H1 (cell line): Measurements from ENCODE around the gene MLN. TPM values are rescaled to one million over a fixed set of nuclear protein-coding genes. Genes with fewer than 3 reads are reported as not detected.

Source experiments
- CTCF ChIA-PET: fragments of 300-600 bp; sonication (Branson Sonifier 250); formaldehyde crosslinking; loops from one replicate; lab custom pipeline; 2021; ENCODE audit not compliant: partially characterized antibody; lab: Charles Lee
- POLR2A ChIA-PET: fragments of 300-600 bp; sonication (Branson Sonifier 250); formaldehyde crosslinking; loops from one replicate; lab custom pipeline; 2021; ENCODE audit warnings: inconsistent platforms; ENCODE audit not compliant: partially characterized antibody; lab: Charles Lee
- DNase-seq, 2 experiments: peaks; one replicate each; pipeline versions ENCODE4 v3.0.0 to v3.0.0-alpha.2; 2010 to 2022; ENCODE audit warnings: low spot score in 2 of 2, low read depth in 1 of 2, mixed read lengths in 1 of 2
- FAIRE-seq: peaks from 2 replicates; lab custom pipeline; 2011; peaks lifted over from hg19 to GRCh38; lab: Jason Lieb, UNC
- H2AFZ ChIP-seq: 2 replicates; pipeline ENCODE4 v1.8.1; 2012; ENCODE audit warnings: low read length, inconsistent platforms
- H2AK5ac ChIP-seq: 2 replicates; pipeline ENCODE4 v1.6.1; 2013; ENCODE audit warnings: low read depth, low read length
- H2BK120ac ChIP-seq: replicated peaks from 2 replicates; pipeline ENCODE3; 2013; ENCODE audit warnings: low read depth, low read length, inconsistent platforms
- H2BK12ac ChIP-seq: 2 replicates; pipeline ENCODE4 v1.6.1; 2013; ENCODE audit warnings: low read depth, low read length
- H2BK15ac ChIP-seq: 2 replicates; pipeline ENCODE4 v1.6.1; 2013; ENCODE audit warnings: low read length
- H2BK20ac ChIP-seq: 2 replicates; pipeline ENCODE4 v1.6.1; 2013; ENCODE audit warnings: low read length
- H2BK5ac ChIP-seq: 2 replicates; pipeline ENCODE4 v1.6.1; 2013; ENCODE audit warnings: low read depth, low read length
- H3K14ac ChIP-seq: 2 replicates; pipeline ENCODE4 v1.6.1; 2013; ENCODE audit warnings: inconsistent platforms; ENCODE audit not compliant: insufficient read length
- H3K18ac ChIP-seq: 2 replicates; pipeline ENCODE4 v1.6.1; 2013; ENCODE audit warnings: low read length; ENCODE audit errors: extremely low read depth
- H3K23ac ChIP-seq: 2 replicates; pipeline ENCODE4 v1.6.1; 2013; ENCODE audit warnings: inconsistent platforms; ENCODE audit not compliant: insufficient read length
- H3K23me2 ChIP-seq: 2 replicates; pipeline ENCODE4 v1.6.1; 2013; ENCODE audit warnings: low read depth, low read length
- H3K27ac ChIP-seq: 2 replicates; pipeline ENCODE4 v1.6.1; 2011; ENCODE audit warnings: low read depth, low read length, inconsistent platforms
- H3K27me3 ChIP-seq, 4 experiments: replicated peaks in 1 of 4; 1 replicate in 1 of 4; 2 replicates in 3 of 4; pipeline versions ENCODE4 v1.6.1 to v1.8.1; 2011 to 2013; ENCODE audit warnings: low read length in 3 of 4, mild to moderate bottlenecking in 3 of 4, inconsistent platforms in 2 of 4, mixed read lengths in 2 of 4, moderate library complexity in 1 of 4; ENCODE audit not compliant: control insufficient read depth in 3 of 4, insufficient read depth in 3 of 4; ENCODE audit errors: extremely low read depth in 1 of 4
- H3K36me3 ChIP-seq, 4 experiments: 2 replicates each; pipeline versions ENCODE4 v1.6.1 to v1.8.1; 2011 to 2013; ENCODE audit warnings: mild to moderate bottlenecking in 4 of 4, low read length in 3 of 4, moderate library complexity in 2 of 4, control low read depth in 1 of 4, inconsistent platforms in 1 of 4; ENCODE audit not compliant: insufficient read depth in 4 of 4, control insufficient read depth in 2 of 4
- H3K4ac ChIP-seq: replicated peaks from 2 replicates; pipeline ENCODE3; 2013; ENCODE audit warnings: low read length, low read depth, mixed read lengths, inconsistent platforms; ENCODE audit not compliant: insufficient read length
- H3K4me1 ChIP-seq, 4 experiments: replicated peaks in 1 of 4; 1 replicate in 1 of 4; 2 replicates in 3 of 4; pipeline versions ENCODE4 v1.6.1 to v1.8.1; 2011 to 2013; ENCODE audit warnings: low read length in 3 of 4, inconsistent platforms in 2 of 4, mixed read lengths in 1 of 4; ENCODE audit not compliant: insufficient read depth in 4 of 4, control insufficient read depth in 3 of 4
- H3K4me2 ChIP-seq, 2 experiments: 2 replicates each; pipeline versions ENCODE4 v1.6.1 to v1.8.1; 2011 to 2013; ENCODE audit warnings: low read depth in 2 of 2, low read length in 2 of 2, control low read depth in 1 of 2, inconsistent platforms in 1 of 2, mild to moderate bottlenecking in 1 of 2; ENCODE audit not compliant: insufficient read depth in 1 of 2
- H3K4me3 ChIP-seq, 4 experiments: fragments of 200-600, 300-600 bp in 1 of 4; sonication (generic), shearing (Covaris generic), sonication (Bioruptor Twin) in 1 of 4; 2 replicates each; pipeline versions ENCODE4 v1.5.1 to v1.8.1; 2011 to 2016; ENCODE audit warnings: low read length in 4 of 4, low read depth in 3 of 4, control low read depth in 2 of 4, inconsistent platforms in 2 of 4, mild to moderate bottlenecking in 2 of 4, mixed read lengths in 1 of 4, moderate library complexity in 1 of 4; ENCODE audit not compliant: insufficient read depth in 2 of 4; ENCODE audit errors: extremely low read depth in 1 of 4
- H3K56ac ChIP-seq: replicated peaks from 2 replicates; pipeline ENCODE3; 2013; ENCODE audit warnings: low read depth, mild to moderate bottlenecking, mixed read lengths, low read length, inconsistent platforms; ENCODE audit not compliant: insufficient read length
- H3K79me1 ChIP-seq: 2 replicates; pipeline ENCODE4 v1.6.1; 2013; ENCODE audit warnings: low read depth, low read length, control low read depth
- H3K79me2 ChIP-seq, 2 experiments: 2 replicates each; pipeline versions ENCODE4 v1.6.1 to v1.8.1; 2012 to 2013; ENCODE audit warnings: low read length in 2 of 2, mild to moderate bottlenecking in 2 of 2, inconsistent platforms in 1 of 2; ENCODE audit not compliant: insufficient read depth in 2 of 2, control insufficient read depth in 1 of 2
- H3K9ac ChIP-seq, 4 experiments: replicated peaks in 1 of 4; 1 replicate in 1 of 4; 2 replicates in 3 of 4; pipeline versions ENCODE4 v1.6.1 to v1.8.1; 2011 to 2013; ENCODE audit warnings: low read depth in 3 of 4, low read length in 3 of 4, control low read depth in 2 of 4, mild to moderate bottlenecking in 2 of 4, moderate library complexity in 2 of 4, inconsistent platforms in 1 of 4; ENCODE audit errors: extremely low read depth in 1 of 4
- H3K9me3 ChIP-seq, 2 experiments: 2 replicates each; pipeline versions ENCODE4 v1.6.1 to v1.8.1; 2012 to 2013; ENCODE audit warnings: mild to moderate bottlenecking in 2 of 2, moderate library complexity in 2 of 2, control low read depth in 1 of 2, inconsistent platforms in 1 of 2, low read depth in 1 of 2, low read length in 1 of 2, mixed read lengths in 1 of 2; ENCODE audit not compliant: insufficient read depth in 2 of 2
- H4K20me1 ChIP-seq, 2 experiments: replicated peaks in 1 of 2; 2 replicates each; pipeline versions ENCODE3 to v1.8.1; 2011 to 2013; ENCODE audit warnings: inconsistent platforms in 2 of 2, low read length in 2 of 2, mild to moderate bottlenecking in 1 of 2; ENCODE audit not compliant: insufficient read depth in 2 of 2, control insufficient read depth in 1 of 2
- H4K5ac ChIP-seq: 2 replicates; pipeline ENCODE4 v1.6.1; 2013; ENCODE audit warnings: low read length, low read depth, mixed read lengths, inconsistent platforms; ENCODE audit not compliant: insufficient read length
- H4K8ac ChIP-seq: 2 replicates; pipeline ENCODE4 v1.8.0; 2013; ENCODE audit warnings: mild to moderate bottlenecking, moderate library complexity, low read length, inconsistent platforms; ENCODE audit not compliant: insufficient read depth; ENCODE audit errors: extremely low read depth
- H4K91ac ChIP-seq: replicated peaks from 2 replicates; pipeline ENCODE3; 2013; ENCODE audit warnings: low read length, mixed read lengths, inconsistent platforms; ENCODE audit not compliant: insufficient read length
- ASH2L ChIP-seq: fragments of 200-600, 300-600 bp; sonication (generic); IDR thresholded peaks from one replicate; pipeline ENCODE4 v1.7.1; 2017; ENCODE audit warnings: low read length
- CREB1 ChIP-seq: IDR thresholded peaks from 2 replicates; pipeline ENCODE4 v1.6.1; 2012; ENCODE audit warnings: inconsistent platforms
- KDM1A ChIP-seq: fragments of 200-600, 300-600 bp; sonication (generic); IDR thresholded peaks from 2 replicates; pipeline ENCODE4 v1.7.1; 2016; ENCODE audit warnings: mild to moderate bottlenecking, low read length, borderline replicate concordance
- PHF8 ChIP-seq: fragments of 200-600 bp; sonication (generic); conservative IDR thresholded peaks from 2 replicates; pipeline ENCODE4 v1.7.1; 2012; ENCODE audit warnings: low read depth, mild to moderate bottlenecking, inconsistent platforms, low read length, moderate library complexity
- WGBS, 2 experiments: shearing (Covaris generic) in 1 of 2; methylation state at CpG; one replicate each; pipeline versions ENCODE4 v1.1.6 to v1.1.7; 2013 to 2015; ENCODE audit warnings: low lambda C conversion rate in 2 of 2, mixed read lengths in 2 of 2, inconsistent platforms in 1 of 2, low coverage in 1 of 2, missing lambda C conversion rate in 1 of 2; ENCODE audit not compliant: insufficient replicate concordance in 2 of 2, insufficient coverage in 1 of 2, insufficient read length in 1 of 2; ENCODE audit errors: extremely low coverage in 1 of 2, missing lambda C conversion rate in 1 of 2; 5-methylcytosine and 5-hydroxymethylcytosine counted together
- polyA plus RNA-seq, 7 experiments: library from polyadenylated mRNA; depleted of rRNA in 3 of 7; stranded (reverse) in 5 of 7; unstranded in 2 of 7; fragments of >200 nt in 5 of 7; fragments of 200-250 nt in 2 of 7; gene quantifications; 1 replicate in 5 of 7; 2 replicates in 1 of 7; 4 replicates in 1 of 7; pipeline versions ENCODE4 v1.2.1 to v1.2.3, GENCODE V29; 2011 to 2013; ENCODE audit warnings: missing spikeins in 2 of 7, mixed read lengths in 2 of 7
- total RNA-seq: library from RNA; stranded (reverse); fragmentation: NEBNext Ultra II Directional; extraction: Animal tissue kit (Norgen Biotek cat#: 25700); gene quantifications from 2 replicates; pipeline ENCODE4 v1.2.1, GENCODE V29; 2021

Gene MLN
- total and polyA plus RNA-seq, 2 of the 8 experiments (the other 6 are each of a cell fraction or from before 2014, with no cell fraction given): not detected

DNA sequence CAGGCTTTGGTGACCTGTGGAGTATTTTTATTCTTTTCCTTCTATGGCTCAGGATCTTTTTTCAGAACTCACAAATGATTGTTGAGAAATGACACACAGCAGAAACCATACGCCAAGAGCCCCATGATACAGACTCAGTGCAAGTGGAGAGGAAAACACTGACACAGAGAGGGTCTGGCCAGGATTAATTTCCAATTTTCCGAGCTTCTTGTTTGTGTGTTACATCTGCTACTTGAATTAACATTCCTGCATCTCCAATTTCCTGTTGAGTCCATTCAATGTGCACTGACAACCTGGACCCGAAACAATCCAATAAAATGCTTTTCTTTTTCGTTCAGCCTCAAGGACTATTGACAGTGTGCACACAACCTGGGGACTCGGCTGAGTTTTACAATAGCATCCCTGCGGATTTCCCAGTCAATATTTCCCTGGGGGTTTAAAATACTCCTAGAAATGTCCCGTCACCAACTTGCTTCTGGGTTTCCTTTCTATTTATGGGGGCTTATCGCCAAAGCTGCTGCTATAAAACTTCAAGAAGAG, 4.9 kb upstream of the MLN start:
- Histone ChIP-seq H3K18ac (peak overlapping the region; percentile 55), H3K79me1 (0 out of 2 replicates have a peak, but pooled peaks cover 3% of the 10 kb centered on the region), H3K23me2 (peaks cover 2% of the 10 kb centered on the region), H3K4me2 (0 out of 4 replicates have a peak overlapping the region, but pooled peaks of 1 of the 2 experiments have one; percentile 31), H2BK5ac (0 out of 2 replicates have a peak overlapping the region, but pooled peaks have one; percentile 61), H4K91ac (no peak overlapping the region), H3K4me1 (peaks cover 27 to 40% (median 33%) of the 10 kb centered on the region in 4 experiments), H3K4ac (no peak overlapping the region), H3K23ac (no peak overlapping the region), H4K20me1 (no peaks in the 10 kb centered on the region), H3K9me3 (no peaks in the 10 kb centered on the region), H3K56ac (no peak overlapping the region), H2BK20ac (no peak overlapping the region), H3K9ac (no peak overlapping the region), H3K4me3 (no peak overlapping the region), H2BK120ac (no peak overlapping the region), H2AFZ (no peak overlapping the region), H3K14ac (no peak overlapping the region), H3K36me3 (no peaks in the 10 kb centered on the region), H3K27ac (no peak overlapping the region), H2AK5ac (no peak overlapping the region), H4K8ac (no peak overlapping the region), H3K79me2 (no peaks in the 10 kb centered on the region), H3K27me3 (peaks cover 0 to 3% (median 0%) of the 10 kb centered on the region in 4 experiments; a peak in 1 of 7 replicates), H4K5ac (no peak overlapping the region), H2BK12ac (no peak overlapping the region), H2BK15ac (no peak overlapping the region)
- ChIA-PET CTCF (interaction anchor here (1.0 to 2.7 kb wide), 5 partner anchors 10 to 41 kb away, joined by 3 to 9 read pairs (median 4); no protein-coding TSS in a partner anchor), POLR2A (interaction anchor here (1.8 kb wide), 1 partner anchor 9 kb away, joined by 4 read pairs; no protein-coding TSS in a partner anchor)
- 67% methylated on average over 8 of the region's 8 CpGs; no CpG with 5 or more reads in 1 of the 2 experiments for WGBS, 2 experiments
- no peak for FAIRE-seq
- DNase-seq: no peak
- no peak for TF ChIP-seq CREB1
- no peak for TF ChIP-seq KDM1A
- TF ChIP-seq ASH2L: no peak
- no peak for TF ChIP-seq PHF8
